Measurements from ENCODE around the gene CHID1.

Gene CHID1

GRCh38 chr11:864898-865297, 45.7 kb downstream of the CHID1 start:
- no peak for TF ChIP-seq CTCF (IDR thresholded peaks at IDR 0.05; ENCODE audit: borderline replicate concordance, control extremely low read depth, extremely low read depth, insufficient read depth, missing control alignments)
- in situ Hi-C loops (cut with MboI; ENCODE audit: low sequenced_read_pairs, unreplicated experiment) = no loop called here
- DNase-seq (ENCODE audit: low spot score) = no peak

- no peak for DNase-seq (ENCODE audit: low spot score)
- no peak for TF ChIP-seq CTCF (IDR thresholded peaks at IDR 0.05; ENCODE audit: borderline replicate concordance, control extremely low read depth, extremely low read depth, insufficient read depth, missing control alignments)
- in situ Hi-C loops (cut with MboI; ENCODE audit: low sequenced_read_pairs, unreplicated experiment) = no loop called here
Measured at GRCh38 chr11:863910-864827, 46.4 kb downstream of the CHID1 start.

- no peak for DNase-seq (ENCODE audit: low spot score)
- in situ Hi-C loops (cut with MboI; ENCODE audit: low sequenced_read_pairs, unreplicated experiment) = no loop called here
- no peak for TF ChIP-seq CTCF (IDR thresholded peaks at IDR 0.05; ENCODE audit: borderline replicate concordance, control extremely low read depth, extremely low read depth, insufficient read depth, missing control alignments)
Measured at GRCh38 chr11:863023-863909, 47.3 kb downstream of the CHID1 start.

GRCh38 chr11:862696-863022, 48.0 kb downstream of the CHID1 start:
- TF ChIP-seq CTCF (IDR thresholded peaks at IDR 0.05; ENCODE audit: borderline replicate concordance, control extremely low read depth, extremely low read depth, insufficient read depth, missing control alignments) = no peak
- DNase-seq (ENCODE audit: low spot score) = no peak
- in situ Hi-C loops (cut with MboI; ENCODE audit: low sequenced_read_pairs, unreplicated experiment) = no loop called here

- no peak for DNase-seq (ENCODE audit: low spot score)
- TF ChIP-seq CTCF (IDR thresholded peaks at IDR 0.05; ENCODE audit: borderline replicate concordance, control extremely low read depth, extremely low read depth, insufficient read depth, missing control alignments) = no peak
- in situ Hi-C loops (cut with MboI; ENCODE audit: low sequenced_read_pairs, unreplicated experiment) = no loop called here
Measured at GRCh38 chr11:862081-862661, 48.4 kb downstream of the CHID1 start.

GRCh38 chr11:861105-861479, 49.5 kb downstream of the CHID1 start:
- no peak for TF ChIP-seq CTCF (IDR thresholded peaks at IDR 0.05; ENCODE audit: borderline replicate concordance, control extremely low read depth, extremely low read depth, insufficient read depth, missing control alignments)
- DNase-seq (ENCODE audit: low spot score) = no peak
- in situ Hi-C loops (cut with MboI; ENCODE audit: low sequenced_read_pairs, unreplicated experiment) = no loop called here

Measured in GM13976 (cell line).